Activated CD4-positive, alpha-beta T cell treated with anti-CD3 and anti-CD28 coated beads, Interleukin-10, Interleukin-2, amounts not matched to agents 100 ng/mL and 50 ng/mL, durations not matched to agents 16 hours and 8 hours (primary cell): Measurements from ENCODE around the gene AUTS2.

Experiments used
- DNase-seq: peaks from one replicate; pipeline ENCODE4 v3.0.0-alpha.2; 2020

Gene AUTS2

DNA sequence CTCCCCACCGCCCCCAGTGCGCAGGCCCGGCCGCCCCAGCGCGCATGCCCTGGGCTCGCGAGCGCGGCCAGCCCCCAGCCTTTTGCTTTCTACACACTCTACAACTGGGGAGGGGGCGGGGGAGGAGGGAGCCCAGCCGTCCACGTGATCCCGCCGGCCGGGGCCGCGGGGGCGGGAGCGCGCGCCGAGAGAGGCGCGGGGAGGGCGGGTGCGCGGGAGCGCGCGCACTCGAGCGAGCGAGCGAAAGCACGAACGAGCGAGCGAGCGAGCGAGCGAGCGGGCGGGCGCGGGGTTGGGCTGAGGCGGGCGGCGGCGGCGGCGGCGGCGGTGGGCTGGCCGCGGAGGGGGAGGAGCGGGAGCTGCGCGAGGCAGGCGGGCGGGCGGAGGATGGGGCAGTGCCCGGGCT, at the start of gene AUTS2:
TSS of gene AUTS2 (plus strand) at position 395 of the 406 bp plus-strand sequence. CDS start 1,179 bp downstream, outside the sequence.
- peak; percentile 38 for DNase-seq

DNA sequence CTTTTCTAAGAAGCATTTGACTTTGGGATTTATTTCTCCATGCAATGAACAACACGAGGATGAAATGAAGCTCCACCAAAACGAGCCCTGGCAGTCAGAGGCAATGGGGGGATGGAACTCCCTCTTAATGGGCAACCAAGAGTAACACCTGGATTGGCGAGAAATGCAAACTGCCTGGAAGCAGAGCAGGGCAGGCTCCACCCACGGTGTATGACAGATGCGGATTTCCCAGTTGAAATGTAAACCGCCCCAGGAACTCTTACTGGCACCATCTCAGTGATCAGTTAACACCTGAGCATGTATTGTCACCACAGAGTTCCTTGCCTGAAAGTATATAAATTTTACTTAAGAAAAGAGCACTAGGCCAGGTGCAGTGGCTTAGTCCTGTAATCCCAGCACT, 47.3 kb upstream of the AUTS2 start:
- no peak for DNase-seq

DNA sequence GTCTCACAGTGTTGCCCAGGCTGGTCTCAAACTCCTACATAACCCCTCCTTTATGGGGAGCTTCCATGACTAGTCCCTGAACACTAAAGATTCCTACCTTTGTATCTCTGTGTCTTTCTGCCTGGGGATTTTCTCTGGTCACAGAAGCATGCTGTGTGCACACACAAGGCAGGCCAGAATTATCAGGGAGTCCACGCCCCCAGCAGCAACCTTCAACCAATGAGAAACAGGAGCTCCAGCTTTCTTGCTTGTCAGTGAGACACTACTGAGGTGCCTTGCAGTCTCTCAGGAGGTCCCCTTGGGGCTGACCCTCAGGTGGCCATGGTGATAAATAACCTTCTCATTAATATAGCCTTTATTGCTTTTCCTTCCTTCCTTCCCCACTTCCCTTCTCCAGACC, 45.1 kb upstream of the AUTS2 start:
- no peak for DNase-seq

DNA sequence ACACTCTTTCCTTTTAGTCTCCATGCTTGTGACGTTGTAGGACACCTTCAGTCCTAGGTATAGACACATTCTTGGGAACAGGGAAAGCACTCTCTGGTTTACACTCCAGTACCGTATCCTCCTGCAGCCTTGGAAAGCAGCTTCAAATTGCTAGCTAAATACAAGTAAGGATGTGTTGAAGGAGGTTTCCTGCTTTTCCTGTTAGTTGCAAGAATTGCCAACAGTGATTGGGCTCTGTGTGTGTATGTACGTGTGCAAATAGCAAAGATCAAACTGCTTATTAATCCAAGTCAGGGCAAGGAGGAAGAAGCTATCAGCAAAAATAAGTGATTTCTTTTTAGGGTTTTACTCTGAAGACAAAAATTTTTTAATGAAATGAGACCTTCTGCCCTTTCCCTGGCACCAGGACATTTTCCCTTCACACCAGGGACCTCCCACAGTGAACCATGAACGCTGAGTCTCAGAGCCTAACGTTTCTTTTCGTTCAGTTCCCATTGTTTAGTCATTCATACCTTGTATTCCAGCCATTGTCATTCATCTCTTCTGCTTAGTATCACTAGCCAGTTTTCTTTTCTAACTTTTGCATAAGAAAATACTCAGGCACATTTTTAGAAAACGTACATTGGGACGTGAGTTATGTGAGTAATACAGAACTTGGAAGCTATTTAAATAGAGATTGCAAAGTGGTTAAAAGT, 36.9 kb upstream of the AUTS2 start:
- no peak for DNase-seq

DNA sequence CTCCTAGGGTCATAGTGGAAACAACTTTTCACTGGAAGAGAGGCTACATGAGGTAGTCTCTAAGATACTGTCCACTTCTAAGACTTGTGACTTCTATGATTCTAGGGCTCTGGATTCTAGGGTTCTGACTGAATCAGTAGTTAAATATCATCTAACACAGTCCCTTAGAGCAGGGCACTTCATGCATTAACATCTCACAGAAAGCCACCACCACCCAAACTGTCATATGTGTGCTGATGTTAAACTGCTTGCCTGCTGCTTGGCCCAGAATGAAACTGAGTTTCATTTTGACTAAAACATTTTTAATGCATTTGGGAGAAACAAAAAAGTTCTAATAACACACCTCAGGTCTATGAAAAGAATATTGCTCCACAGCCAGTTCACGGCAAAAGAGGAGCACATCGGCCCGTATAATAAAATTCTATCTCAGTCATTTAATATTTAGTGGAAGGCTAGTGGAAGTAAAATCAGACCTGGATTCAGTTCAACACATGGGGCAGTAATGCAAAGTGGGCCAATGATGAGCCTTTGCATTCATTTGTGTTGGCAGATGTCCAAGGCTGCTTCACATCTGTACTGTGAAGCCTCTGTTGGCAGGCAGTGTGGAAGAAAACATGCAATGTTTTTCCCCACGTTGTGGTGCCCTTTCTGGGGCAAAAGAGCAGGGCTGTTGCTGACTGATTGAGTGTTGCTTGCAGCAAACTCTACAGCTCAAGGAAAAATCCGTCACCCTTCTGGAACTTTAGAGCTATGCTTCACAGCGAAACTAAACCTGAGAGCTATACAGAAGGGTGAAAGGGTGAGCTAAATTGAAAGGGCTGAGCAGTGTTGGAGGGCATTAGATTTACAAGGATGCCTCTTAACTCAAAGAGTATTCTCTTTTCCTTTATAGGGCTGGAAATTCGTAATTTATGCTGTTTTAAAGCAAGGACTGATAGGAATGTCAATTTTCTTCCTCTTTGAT, 33.5 kb upstream of the AUTS2 start:
- no peak for DNase-seq

DNA sequence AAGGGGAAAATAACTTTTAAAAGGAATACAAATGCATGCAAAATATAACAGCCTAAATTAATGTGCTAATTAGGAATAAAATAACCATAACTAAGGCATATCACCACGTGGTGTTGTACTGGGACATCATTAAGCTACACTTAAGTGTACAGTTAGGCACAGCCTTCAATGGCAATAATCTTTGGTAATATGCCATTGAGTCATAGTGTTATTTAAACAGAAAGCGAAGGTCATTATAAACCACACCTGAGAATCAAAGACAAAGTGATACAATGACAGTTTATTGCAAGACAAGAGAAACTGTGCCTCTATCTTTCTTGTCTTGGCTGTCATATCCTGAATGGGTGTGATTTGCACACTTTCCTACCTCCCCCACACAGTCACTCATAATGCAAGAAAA, 30.5 kb upstream of the AUTS2 start:
- DNase-seq, result no peak

DNA sequence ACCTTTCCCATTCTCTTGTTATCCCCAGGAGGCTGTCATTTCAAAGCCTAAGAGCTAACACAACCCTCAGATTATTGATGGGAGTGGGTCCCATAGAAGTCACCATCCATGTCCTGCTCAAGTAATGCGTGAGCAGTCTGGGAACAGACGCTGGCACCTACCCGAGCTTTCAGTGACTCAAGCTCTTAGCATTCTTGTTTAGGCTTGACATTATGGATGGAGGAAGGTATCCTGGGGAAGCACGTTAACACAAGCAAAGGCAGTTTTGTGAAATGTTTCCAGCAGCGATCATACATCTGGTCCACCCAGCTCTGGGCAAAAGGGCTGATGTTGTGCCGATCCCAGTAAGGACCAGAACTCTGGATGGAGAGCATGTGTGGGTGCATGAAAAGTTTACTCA, 30.0 kb upstream of the AUTS2 start:
- DNase-seq, result no peak

DNA sequence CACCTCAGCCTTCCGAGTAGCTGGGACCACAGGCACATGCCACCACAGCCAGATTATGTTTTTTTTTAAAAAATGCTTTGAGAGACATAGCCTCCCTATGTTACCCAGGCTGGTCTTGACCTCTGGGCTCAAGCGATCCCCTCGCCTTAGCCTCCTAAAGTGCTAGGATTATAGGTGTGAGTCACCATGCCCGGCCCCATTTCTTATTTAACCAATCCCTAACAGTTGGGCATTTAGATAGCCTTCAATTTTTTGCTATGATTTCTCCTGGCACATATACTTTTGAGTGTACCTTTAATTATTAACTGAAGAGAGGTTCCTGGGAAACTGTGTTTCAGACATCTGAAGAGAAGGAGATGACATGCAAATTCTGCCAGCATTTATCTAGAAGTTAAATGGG, 22.6 kb upstream of the AUTS2 start:
- no peak for DNase-seq

DNA sequence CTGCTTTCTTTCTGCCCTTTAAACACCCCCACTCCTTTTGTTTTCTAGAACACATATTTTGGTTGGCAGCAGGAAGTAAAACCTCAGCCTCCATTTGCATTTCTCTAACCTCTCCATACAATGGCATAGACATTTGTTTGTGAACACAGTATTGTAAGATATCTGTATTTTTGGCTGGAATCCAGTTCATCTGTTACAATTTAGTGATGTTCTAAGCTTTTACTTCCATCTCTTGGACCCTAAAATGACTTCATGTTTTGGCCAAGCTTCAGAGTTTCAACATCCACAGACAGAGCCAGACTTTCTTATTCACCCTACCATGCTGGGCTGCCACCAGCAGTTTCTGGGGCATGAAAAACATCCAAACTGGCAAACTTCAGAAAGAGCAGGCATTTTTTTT, 21.1 kb upstream of the AUTS2 start:
- no peak for DNase-seq

DNA sequence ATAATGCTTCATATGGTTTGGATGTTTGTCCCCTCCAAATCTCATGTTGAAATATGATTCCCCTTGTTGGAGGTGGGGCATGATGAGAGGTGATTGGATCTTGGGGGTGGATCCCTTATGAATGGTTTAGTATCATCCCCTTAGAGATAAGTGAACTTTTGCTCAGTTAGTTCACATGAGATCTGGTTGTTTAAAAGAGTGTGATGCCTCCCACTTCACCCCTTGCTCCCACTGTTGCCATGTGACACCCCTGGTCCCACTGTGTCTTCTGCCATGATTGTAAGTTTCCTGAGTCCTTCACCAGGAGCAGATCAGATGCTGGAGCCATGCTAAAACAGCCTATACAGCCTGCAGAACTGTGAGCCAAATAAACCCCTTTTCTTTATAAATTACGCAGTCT, 13.1 kb upstream of the AUTS2 start:
- no peak for DNase-seq

DNA sequence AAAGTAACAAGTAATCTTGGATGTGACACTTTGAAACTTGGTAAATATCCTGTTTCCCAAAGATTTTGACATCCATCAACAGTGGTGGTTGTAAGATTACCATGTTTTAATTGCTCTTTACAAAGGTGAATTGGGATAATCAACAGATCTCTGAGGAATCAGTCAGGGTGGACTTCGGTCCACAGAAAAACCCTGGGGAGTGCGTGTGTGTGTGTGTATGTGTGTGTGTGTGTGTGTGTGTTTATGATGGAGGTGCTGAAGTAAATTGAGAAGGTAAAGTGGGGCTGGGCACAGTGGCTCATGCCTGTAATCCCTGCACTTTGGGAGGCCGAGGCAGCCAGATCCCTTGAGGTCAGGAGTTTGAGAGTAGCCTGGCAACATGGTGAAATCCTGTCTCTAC, 12.0 kb upstream of the AUTS2 start:
- no peak for DNase-seq

DNA sequence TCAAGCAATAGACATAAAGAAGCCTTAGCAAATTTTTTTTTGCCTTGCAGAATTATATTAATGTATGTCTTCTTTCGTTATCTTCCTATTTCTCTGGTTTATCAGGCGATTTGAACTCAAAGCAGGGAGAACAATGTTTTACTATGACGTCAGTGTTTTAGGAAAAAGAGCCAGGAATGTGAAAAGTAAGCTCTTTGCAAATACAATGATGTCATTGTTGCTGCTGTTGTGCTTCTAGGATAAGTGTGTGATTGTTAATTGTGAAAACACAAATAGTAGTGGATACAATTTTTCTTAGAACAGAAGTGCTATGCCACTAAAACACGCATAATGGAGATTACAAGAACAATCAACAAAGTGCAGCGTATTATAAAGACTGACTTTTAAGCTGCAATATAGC, 9.5 kb upstream of the AUTS2 start:
- DNase-seq, result no peak

DNA sequence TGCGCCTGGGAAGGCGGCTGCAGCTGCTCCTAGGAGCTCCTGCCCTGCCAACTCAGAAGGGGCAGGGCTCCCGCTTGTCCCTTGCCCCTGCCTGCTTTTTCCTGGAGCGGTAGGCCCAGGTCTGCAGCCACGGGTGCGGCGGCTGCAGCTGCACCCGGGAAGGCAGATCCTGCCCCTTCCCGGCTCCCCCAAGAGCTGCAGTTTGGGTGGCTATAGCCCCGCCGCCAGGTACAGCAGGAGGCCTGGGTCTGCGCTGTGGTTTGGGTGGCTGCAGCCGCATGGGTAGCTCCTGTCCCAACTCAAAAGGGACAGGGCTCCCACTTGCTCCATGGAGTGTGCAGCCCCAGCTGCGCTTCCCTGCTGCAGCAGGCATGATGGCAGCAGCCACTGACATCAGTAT, 6.5 kb upstream of the AUTS2 start:
- no peak for DNase-seq

DNA sequence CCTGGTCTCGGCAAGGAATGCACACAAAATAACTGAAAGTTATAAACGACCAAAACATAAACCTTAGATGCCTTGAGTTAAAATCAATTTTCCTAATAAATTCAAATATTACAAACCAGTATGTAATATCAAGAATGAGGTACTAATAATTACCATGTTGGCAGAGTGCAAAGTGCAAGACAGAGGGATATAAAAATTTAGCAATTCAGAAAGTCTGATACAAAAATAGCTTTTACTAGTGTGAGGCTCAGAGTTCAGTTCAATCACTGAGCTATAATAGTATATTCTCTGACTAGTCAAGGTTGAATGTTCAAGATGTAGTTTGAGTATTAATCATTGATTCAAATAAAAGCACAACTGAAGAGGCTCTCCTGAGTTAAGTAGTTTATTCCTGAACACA, 4.8 kb upstream of the AUTS2 start:
- no peak for DNase-seq

DNA sequence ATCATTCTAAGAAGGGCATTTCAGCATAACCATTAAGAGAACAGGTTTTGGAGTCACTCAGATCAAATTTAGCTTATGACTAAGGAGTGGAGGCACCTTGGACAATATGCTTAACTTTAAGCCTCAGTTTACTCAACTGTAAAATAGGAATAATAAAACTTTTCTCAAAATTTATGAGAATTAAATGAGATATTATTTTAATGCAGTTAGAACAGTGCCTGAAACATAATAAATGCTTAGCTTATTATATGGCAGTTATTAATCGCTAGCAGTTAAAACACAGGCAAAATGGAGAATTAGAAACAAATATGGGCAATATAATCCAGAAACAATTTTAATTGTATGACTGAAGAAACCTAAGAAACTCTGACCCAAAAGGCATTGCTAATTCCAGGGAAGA, 2.9 kb upstream of the AUTS2 start:
- no peak for DNase-seq

DNA sequence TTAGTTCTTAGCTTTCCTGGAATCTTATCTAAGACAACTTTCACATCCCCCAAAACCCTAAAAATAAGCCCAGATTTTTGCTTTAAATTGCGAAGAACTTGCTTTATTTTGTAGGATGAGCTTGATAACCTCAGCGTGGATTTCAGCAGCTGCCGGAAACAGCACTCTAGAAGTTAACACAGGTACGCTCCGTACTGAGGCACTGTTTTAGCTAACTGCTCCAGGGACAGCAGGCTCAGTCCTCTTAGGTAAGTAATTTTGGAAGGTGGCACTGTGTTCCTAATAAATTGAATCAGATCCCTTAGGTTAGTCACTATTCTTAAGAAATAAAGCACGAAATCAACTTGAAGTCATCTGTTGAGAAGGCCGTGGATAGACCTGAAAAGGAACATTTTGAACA, 2.2 kb upstream of the AUTS2 start:
- no peak for DNase-seq

DNA sequence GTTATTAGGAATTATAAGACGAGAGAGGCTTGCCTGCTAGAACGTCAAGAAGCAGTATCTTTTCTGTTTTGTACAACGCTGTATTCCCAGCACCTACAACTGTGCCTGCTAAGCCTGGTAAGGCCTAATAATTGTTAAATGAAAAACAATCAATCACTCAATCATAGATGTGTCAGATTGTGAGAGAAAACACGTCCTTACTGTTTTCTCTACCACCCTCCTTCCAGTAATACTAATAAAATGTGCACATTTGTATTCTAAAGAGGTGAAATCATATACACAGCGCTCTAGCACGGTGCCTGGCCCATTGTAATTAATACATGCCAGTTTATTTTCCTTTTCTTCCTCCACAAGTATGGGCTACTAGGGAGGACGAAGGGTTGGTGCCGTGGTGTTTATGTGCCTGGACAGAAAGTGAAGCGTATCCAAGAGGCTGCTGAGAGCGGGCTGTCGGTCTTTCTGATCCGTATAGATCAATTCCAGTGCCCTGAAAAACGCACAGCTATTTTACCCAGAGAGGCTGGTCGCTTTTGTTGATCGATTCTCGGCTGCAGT, 1.5 kb upstream of the AUTS2 start:
- DNase-seq, result no peak

DNA sequence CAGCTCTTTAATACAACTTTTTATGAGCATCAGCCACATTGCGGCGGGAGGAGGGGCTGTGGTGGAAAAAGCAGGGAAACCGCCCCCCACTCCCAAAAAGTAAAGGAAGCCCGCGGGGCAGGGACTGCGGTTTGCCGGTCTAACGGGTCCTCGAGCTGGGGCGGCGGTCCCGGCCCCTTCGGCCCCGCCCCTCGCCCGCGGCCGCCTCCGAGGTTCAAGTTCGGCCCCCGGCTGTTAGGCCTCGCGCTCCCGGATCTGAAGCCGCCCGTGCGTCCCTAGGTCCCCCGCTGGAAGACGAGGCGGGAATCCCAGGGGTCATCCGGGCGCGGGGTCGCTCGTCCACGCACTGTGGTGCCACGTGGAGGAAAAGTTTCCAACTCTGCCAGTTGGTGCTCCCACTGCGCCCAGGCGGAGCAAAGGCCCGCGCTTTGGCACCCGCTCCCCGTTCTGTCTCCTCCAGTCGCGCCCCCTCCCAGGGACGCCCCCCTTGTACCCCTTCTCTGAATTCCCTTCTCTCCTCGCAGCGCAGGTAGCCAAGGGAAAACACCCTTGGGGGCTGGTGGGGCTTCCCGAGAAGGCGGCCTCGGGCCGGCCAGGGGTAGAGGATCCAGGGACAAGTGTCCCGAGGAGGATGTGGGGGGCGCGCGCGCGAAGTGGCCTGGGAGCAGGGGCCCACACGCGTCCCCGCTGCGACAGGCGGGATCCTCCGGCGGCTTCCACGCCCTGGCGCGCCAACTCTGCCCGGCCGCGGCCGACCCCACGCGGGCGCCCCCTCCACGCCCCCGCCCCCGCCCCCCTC, 798 bp upstream of the AUTS2 start:
- DNase-seq, result no peak

DNA sequence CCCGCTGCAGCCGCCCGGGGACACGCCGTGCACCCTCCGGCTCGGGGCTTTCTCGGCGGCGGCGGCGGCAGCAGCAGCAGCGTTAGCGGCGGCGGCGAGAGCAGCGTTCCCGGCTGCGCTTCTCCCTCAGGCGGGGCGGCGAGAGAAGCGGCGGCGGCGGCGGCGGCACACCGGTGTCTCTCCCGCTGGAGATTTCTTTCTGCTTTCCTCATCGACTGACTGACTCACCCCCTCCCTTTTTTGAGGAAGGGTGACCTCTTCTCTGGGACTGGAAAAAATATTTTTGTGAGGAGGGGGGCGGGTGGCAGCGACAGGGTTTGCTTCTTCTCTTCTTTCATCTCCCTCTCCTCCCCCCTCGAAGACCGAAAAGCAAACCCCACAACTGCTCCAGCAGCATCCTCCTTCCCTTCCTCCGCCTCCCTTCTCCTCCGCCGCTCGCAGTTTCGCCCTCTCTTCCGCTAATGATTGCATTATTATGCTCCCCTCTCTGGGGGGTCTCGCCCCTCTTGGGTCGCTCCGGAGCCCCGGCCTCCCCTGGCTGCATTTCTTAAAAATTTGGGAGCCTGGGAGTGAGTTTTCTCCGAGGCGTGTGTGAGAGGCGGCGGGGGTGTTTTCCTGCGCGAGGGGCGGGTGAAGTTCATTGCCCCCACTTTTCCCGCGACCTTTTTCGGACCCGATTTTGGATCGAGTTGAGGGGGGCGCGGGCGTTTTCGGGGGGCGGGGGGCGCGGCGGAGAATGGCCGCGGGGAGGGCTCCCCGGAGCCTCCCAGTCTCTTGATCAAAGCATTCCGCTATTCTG, 411 bp downstream of the AUTS2 start:
- DNase-seq, result no peak

DNA sequence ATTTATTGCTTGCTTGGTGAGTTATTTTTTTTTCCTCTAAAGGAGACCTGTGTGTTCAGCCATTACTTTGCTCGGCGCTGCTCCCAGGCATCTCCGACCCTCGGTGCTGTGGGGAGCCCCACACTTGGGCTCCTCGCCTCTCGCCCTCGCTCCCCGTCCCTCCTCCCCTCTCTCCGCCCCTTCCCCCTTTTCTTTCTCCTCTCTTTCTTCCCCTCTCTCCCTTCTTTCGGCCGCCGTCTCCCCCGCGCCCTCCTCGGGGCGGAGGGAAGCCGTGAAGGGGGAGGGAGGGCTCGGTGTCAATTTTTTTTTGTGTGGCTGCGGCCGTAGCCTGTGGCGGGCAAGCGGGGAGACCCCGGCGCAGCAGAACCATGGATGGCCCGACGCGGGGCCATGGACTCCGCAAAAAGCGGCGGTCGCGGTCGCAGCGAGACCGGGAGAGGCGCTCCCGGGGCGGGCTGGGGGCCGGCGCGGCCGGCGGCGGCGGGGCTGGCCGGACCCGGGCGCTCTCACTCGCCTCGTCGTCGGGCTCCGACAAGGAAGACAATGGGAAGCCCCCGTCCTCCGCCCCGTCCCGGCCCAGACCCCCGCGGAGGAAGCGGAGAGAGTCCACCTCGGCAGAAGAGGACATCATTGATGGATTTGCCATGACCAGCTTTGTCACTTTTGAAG, 1.1 kb downstream of the AUTS2 start:
- DNase-seq, result no peak

DNA sequence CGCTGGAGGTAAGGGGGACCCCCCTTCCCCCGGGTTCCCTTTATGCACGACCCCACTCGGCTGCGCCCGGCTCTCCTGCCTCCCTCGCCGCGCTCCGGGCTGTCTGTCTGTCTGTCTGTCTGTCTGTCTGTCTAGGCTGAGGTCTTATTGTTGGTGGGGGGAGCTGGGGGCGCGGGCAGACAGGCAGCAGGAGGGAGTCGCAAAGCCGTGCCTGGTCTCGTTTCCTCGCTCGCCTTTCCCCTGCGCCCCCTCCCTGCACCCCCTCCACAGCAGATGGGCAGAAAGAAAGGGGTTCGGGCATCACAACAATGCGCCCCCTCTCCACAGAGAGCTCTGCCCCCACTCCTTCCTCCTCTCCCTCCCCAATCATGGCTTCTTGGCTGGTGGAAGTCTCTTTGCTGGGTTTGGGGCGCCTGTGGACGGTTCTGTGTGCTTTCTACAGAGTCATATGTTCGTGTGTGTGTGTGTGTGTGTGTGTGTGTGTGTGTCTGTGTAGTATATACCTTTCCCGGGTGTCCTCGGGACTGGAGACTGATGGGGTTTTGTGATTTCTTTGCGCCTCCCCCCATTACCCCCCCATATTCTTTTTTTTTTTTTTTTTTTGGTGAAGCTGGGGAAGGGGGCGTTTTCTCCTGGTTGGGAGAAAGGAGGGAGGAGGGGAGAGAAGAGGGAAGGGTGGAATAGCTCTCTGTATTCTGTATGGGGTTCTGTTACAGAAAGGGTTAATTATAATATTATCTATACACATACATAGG, 1.9 kb downstream of the AUTS2 start:
- no peak for DNase-seq
